ENCODE data around the gene POLR2H.
A peak's percentile ranks its signal among the peaks of the same experiment; 100 is the strongest.
"Not testable (repeated sequence)": the region's sequence is repeated elsewhere in the genome, so short reads cannot be mapped to it uniquely, and the experiment has no call there.

POLR2H gene

DNA sequence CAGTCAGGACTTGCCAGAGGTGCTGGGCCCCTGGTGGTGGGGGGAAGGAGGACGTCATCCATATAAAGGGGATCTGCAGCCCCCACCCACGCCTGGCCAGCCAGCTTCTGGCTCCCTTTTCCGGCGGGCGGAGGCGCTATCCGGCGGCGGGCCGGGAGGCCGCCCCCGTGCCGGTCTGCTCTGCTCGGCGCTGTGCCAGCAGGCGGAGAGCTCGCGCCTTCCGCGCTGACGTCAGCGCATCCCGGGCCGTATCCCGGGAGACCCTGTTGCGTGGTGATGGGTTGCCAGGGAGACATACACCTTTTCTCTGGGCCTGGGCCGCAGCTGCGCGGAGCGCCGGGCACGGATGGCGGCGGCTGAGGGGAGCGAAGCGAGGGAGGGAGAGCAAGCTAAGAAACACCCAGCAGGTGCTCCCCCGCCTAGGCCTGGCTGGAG, 23.0 kb upstream of the POLR2H start:
- DNase-seq (ENCODE audit: low read depth) = peak; percentile 91
- H3K4me3 ChIP-seq (ENCODE audit: control insufficient read depth, low read depth, low read length) = peak overlapping the region; percentile 50
- TF ChIP-seq CTCF (conservative IDR thresholded peaks at IDR 0.05; ENCODE audit: control insufficient read depth, insufficient read depth, low read depth, low read length) = no peak

GRCh38 chr3:184339001-184339400, 22.5 kb upstream of the POLR2H start:
- no peak for TF ChIP-seq CTCF (conservative IDR thresholded peaks at IDR 0.05; ENCODE audit: control insufficient read depth, insufficient read depth, low read depth, low read length)
- H3K4me3 ChIP-seq (ENCODE audit: control insufficient read depth, low read depth, low read length) = peak overlapping the region; percentile 50
- DNase-seq (ENCODE audit: low read depth) = no peak

- H3K4me3 ChIP-seq (ENCODE audit: control insufficient read depth, low read depth, low read length); DNase-seq (ENCODE audit: low read depth): not testable (repeated sequence)
These were observed 21.9 kb upstream of the POLR2H start for GRCh38 chr3:184339451-184340135.

DNA sequence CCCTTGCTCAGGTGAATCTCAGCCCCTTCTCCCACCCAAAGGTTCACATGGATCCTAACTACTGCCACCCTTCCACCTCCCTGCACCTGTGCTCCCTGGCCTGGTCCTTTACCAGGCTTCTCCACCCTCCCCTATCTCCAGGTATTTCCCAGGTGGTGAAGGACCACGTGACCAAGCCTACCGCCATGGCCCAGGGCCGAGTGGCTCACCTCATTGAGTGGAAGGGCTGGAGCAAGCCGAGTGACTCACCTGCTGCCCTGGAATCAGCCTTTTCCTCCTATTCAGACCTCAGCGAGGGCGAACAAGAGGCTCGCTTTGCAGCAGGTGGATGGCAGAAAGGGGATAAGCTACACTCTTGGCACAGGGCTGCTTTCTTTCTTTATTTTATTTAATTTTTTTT, 19.6 kb upstream of the POLR2H start:
- DNase-seq (ENCODE audit: low read depth) = no peak
- no peak for TF ChIP-seq CTCF (conservative IDR thresholded peaks at IDR 0.05; ENCODE audit: control insufficient read depth, insufficient read depth, low read depth, low read length)
- no peak overlapping the region for H3K4me3 ChIP-seq (ENCODE audit: control insufficient read depth, low read depth, low read length)

GRCh38 chr3:184343200-184343876, 18.2 kb upstream of the POLR2H start:
- H3K4me3 ChIP-seq (ENCODE audit: control insufficient read depth, low read depth, low read length) = no peak overlapping the region
- TF ChIP-seq CTCF (conservative IDR thresholded peaks at IDR 0.05; ENCODE audit: control insufficient read depth, insufficient read depth, low read depth, low read length) = no peak
- DNase-seq (ENCODE audit: low read depth) = no peak

DNA sequence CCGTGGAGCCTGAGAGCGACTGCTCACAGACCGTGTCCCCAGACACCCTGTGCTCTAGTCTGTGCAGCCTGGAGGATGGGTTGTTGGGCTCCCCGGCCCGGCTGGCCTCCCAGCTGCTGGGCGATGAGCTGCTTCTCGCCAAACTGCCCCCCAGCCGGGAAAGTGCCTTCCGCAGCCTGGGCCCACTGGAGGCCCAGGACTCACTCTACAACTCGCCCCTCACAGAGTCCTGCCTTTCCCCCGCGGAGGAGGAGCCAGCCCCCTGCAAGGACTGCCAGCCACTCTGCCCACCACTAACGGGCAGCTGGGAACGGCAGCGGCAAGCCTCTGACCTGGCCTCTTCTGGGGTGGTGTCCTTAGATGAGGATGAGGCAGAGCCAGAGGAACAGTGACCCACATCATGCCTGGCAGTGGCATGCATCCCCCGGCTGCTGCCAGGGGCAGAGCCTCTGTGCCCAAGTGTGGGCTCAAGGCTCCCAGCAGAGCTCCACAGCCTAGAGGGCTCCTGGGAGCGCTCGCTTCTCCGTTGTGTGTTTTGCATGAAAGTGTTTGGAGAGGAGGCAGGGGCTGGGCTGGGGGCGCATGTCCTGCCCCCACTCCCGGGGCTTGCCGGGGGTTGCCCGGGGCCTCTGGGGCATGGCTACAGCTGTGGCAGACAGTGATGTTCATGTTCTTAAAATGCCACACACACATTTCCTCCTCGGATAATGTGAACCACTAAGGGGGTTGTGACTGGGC, 16.8 kb upstream of the POLR2H start:
- H3K4me3 ChIP-seq (ENCODE audit: control insufficient read depth, low read depth, low read length) = no peak overlapping the region
- no peak for DNase-seq (ENCODE audit: low read depth)
- TF ChIP-seq CTCF (conservative IDR thresholded peaks at IDR 0.05; ENCODE audit: control insufficient read depth, insufficient read depth, low read depth, low read length) = no peak
